HG03565 (cell line): ENCODE measurements around the gene SOAT2.
"Not testable (repeated sequence)": the region's sequence is repeated elsewhere in the genome, so short reads cannot be mapped to it uniquely, and the experiment has no call there.

ENCODE experiments used
- ATAC-seq: cut with Tn5 transposase; IDR thresholded peaks from one replicate; pipeline ENCODE4 v1.9.1; 2021; ENCODE audit warnings: mild to moderate bottlenecking, moderate library complexity; ENCODE audit not compliant: unreplicated experiment

The SOAT2 gene

GRCh38 chr12:53101931-53102781 is 1.1 kb upstream of the SOAT2 start:
- ATAC-seq = no peak

DNA sequence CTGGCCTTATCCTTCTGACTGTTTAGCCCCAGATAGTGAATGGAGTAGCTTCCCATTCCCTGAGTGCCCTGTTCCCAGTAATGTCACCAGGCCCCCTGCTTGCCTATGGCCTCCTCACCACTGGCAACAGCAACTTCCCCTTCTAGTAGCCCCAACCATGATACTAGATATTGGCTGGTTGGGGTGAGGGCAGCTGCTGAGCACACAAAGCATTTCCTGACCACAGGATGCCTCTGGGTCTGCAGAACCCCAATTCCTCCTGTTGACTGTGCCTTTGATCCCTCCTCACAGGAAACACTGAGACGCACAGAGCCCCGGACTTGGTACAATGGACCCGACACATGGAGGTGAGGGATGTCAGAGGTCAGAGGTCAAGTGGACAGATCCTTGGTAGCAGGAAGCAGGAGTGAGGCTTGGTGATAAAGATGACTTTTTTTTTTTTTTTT is 597 bp downstream of the SOAT2 start:
- ATAC-seq = no peak

DNA sequence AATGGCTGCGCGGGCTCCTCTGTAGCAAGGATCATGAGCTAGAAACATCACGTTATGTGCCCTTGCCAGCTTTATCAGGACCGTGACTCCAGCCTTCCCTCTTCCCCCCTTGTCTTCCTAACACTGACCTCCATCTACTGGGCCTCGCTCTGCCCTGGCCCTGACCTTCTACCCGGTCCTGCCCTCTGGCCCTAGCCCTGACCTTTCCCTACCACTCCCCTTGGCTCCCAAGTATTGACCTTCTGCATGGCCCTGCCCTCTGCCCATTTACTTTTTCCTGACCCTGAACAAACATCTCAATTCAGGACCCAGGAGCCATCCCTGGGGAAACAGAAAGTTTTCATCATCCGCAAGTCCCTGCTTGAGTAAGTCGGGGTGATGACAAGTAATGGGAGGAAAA is 2.0 kb downstream of the SOAT2 start:
- ATAC-seq = no peak

- ATAC-seq = no peak
Observed at GRCh38 chr12:53105712-53106439, 2.6 kb downstream of the SOAT2 start.

DNA sequence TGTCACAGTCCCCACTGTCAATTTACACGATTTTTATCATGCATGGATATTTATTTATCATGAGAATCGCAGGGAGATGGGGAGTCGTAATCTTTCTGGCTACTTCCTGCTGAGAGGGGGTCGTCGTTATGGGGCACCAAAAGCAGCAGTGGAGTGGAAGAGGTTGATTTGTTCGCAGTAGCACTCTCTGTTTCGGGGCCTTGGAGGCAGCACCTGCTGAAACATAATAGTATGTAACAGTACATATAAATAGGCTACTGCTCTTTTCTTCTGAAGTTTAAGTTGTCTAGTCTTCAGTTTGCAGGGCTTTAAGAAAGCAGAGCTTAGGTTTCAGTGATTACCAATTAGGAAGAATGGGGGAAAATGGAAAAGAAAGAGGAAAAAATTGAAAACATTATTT is 3.8 kb downstream of the SOAT2 start:
- ATAC-seq = no peak

DNA sequence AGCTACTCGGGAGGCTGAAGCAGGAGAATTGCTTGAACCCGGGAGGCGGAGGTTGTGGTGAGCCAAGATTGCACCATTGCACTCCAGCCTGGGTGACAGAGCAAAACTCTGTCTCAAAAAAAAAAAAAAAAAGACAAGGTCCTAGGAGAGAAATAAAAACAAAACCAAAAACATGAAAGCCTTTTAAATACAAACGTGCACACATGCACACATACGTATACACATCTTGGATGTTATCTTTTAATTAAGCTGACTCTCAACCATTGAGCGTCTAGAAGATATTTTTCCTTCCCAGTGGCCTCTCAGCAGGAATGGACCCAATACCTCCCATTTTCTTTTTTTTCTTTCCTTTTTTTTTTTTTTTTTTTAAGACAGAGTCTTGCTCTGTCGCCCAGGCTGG is 9.1 kb downstream of the SOAT2 start:
- not testable (repeated sequence) for ATAC-seq

- ATAC-seq = no peak
Observed at GRCh38 chr12:53113136-53113705, 9.9 kb downstream of the SOAT2 start.

GRCh38 chr12:53113951-53114350 is 10.7 kb downstream of the SOAT2 start:
- no peak for ATAC-seq

- ATAC-seq = no peak
Observed at GRCh38 chr12:53115112-53115890, 12.0 kb downstream of the SOAT2 start.

DNA sequence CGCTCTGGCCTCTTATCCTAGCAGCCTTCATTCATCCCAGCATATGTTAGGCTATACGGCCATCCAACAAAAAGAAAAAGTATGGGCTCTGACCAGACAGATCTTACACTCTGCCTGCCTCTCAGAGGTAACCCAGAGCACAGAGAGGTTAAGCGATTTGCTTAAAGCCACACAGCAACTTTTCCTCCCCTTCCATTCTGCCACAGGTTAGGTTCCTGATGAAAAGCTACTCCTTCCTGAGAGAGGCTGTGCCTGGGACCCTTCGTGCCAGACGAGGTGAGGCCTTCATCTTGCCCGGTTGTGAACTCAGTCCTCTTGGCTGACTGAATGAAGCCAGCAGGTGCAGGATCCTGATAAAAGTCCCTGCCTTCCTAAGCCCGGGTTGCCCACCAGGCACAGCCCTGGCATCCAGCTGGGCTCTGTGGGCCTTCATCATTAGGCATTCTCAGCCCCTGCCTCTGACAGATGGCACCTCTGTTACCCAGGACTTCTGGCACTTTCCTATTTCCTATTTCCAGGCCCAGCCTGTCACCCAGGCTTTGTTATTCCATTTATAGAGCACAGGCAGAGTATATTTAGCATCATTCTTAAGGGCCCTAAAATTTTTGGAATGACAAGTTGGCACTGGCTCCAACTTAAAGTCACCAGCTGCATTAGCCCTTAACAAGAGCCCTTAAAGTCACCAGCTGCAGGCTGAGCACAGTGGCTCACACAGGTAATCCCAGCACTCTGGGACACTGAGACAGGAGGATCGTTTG is 12.8 kb downstream of the SOAT2 start:
- no peak for ATAC-seq

GRCh38 chr12:53118751-53119300 is 15.5 kb downstream of the SOAT2 start:
- no peak for ATAC-seq

GRCh38 chr12:53120685-53121525 is 17.6 kb downstream of the SOAT2 start:
- no peak for ATAC-seq

DNA sequence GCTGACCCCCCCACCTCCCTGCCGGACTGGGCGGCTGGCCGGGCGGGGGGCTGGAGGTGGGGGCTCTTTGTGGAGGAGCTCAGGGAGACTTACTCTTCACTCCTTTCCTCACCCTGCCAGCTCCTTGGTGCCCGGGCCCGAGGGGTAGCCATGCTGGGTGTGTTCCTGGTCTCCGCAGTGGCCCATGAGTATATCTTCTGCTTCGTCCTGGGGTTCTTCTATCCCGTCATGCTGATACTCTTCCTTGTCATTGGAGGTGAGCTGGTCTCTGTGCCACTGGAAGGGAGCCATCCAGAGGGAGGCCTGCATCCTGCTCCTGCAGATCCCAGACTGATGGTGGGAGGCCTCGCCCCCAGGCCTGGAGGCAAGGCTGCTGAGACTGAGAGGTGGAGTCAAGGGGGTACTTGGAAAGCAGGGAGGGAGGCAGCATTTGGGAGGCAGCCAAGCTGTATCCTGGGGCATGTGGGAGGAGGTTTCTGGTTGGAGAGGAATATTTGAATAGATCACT is 19.7 kb downstream of the SOAT2 start:
- no peak for ATAC-seq

GRCh38 chr12:53123578-53124351 is 20.5 kb downstream of the SOAT2 start:
- ATAC-seq = no peak

- ATAC-seq = no peak
Observed at GRCh38 chr12:53124352-53124723, 21.1 kb downstream of the SOAT2 start.

DNA sequence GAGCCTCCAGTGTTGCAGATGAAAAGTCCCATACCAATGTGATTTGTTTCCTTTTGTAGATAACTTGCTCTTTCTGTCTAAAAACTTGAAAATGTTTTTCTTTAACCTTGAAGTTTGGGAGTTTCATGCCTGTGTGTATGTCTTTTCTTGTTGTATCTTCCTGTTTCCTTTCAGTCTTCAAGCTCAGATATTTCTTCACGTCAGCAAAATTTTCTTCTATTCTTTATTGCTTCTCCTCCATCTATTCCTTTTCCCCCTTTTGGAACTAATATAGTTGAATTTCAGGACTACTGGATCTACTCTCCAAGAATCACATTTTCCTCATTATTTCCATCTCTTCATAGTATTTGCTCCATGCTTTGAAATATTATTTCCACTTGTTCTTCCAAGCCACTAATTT is 23.9 kb downstream of the SOAT2 start:
- ATAC-seq = no peak

GRCh38 chr12:53128780-53129569 is 25.7 kb downstream of the SOAT2 start:
- ATAC-seq = no peak
